Measurements from ENCODE around the gene PTPRM. TPM values are rescaled to one million over a fixed set of nuclear protein-coding genes. Genes with fewer than 3 reads are reported as not detected.

PTPRM gene
- total RNA-seq, 1 donor, result 84.7 TPM

- TF ChIP-seq CTCF (IDR thresholded peaks at IDR 0.05; ENCODE audit: extremely low read depth, low read depth, low read length), result no peak
These were observed 469.4 kb downstream of the PTPRM start for GRCh38 chr18:8036551-8036950.

DNA sequence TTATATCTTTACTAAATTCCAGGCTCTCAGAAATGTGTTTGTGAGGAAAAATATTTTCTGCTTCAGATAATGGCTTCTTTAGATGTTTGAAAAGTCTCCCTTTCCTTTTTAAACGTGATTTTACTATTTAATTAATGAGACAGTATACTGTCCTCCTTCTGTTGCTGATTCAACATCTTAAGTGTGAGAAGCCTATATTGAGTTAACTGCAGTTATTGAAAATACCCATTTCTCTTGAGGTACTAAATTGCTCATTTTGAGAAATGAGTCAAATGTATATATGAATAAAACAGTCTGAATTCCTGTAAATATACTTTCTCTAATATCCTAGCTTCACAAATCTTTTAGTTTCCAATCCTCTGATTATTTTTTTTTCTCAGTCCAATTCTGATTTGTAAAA, 470.2 kb downstream of the PTPRM start:
- Histone ChIP-seq H3K27me3 (ENCODE audit: insufficient read depth, low read length) (no peaks in the 10 kb centered on the region), H3K27ac (ENCODE audit: low read depth, low read length) (no peak overlapping the region), H3K4me1 (ENCODE audit: insufficient read depth, low read length) (peaks cover 4% of the 10 kb centered on the region), H4K20me1 (ENCODE audit: insufficient read depth, low read length) (peaks cover 19% of the 10 kb centered on the region), H3K79me2 (ENCODE audit: insufficient read depth, low read length) (no peaks in the 10 kb centered on the region), H3K9me3 (ENCODE audit: low read depth, low read length) (no peaks in the 10 kb centered on the region), H2AFZ (ENCODE audit: low read length) (no peak overlapping the region), H3K4me3 (ENCODE audit: insufficient read depth, low read length) (no peak overlapping the region), H3K36me3 (ENCODE audit: insufficient read depth, low read length) (no peaks in the 10 kb centered on the region), H3K4me2 (ENCODE audit: insufficient read depth, low read length) (no peak overlapping the region)
- TF ChIP-seq CTCF (IDR thresholded peaks at IDR 0.05; ENCODE audit: extremely low read depth, low read depth, low read length), result no peak
- no peak for DNase-seq (ENCODE audit: insufficient read length, low spot score, missing footprints)

More at GRCh38 chr18:8036551-8036950, 469.4 kb downstream of the PTPRM start:
- Histone ChIP-seq H3K79me2 (ENCODE audit: insufficient read depth, low read length) (no peaks in the 10 kb centered on the region), H3K27ac (ENCODE audit: low read depth, low read length) (no peak overlapping the region), H3K4me2 (ENCODE audit: insufficient read depth, low read length) (no peak overlapping the region), H4K20me1 (ENCODE audit: insufficient read depth, low read length) (peaks cover 21% of the 10 kb centered on the region), H3K4me1 (ENCODE audit: insufficient read depth, low read length) (peaks cover 4% of the 10 kb centered on the region), H3K36me3 (ENCODE audit: insufficient read depth, low read length) (no peaks in the 10 kb centered on the region), H3K9me3 (ENCODE audit: low read depth, low read length) (no peaks in the 10 kb centered on the region), H2AFZ (ENCODE audit: low read length) (no peak overlapping the region), H3K27me3 (ENCODE audit: insufficient read depth, low read length) (no peaks in the 10 kb centered on the region), H3K4me3 (ENCODE audit: insufficient read depth, low read length) (no peak overlapping the region)
- DNase-seq (ENCODE audit: insufficient read length, low spot score, missing footprints), result no peak

DNA sequence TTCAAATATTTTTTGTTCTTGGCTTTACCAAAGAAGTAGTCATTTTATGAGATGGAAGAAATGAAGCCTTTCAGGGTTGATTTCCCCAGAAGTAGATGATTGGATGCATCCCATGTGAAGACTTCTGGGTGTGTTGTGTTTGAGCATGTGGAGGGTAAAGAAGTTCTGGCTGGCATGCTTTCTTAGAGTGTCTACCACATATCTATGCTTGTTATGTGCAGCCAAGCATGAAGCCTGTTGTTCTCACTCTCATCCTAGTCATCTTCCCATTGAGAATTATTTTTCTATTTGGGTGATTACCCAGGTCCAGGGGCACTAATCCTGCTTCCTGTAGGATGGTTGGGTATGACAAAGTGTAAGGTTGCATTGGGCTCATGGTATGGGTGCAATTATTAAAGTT, 472.9 kb downstream of the PTPRM start:
- peaks cover 4% of the 10 kb centered on the region for H3K4me1 ChIP-seq (ENCODE audit: insufficient read depth, low read length)
- no peaks in the 10 kb centered on the region for H3K79me2 ChIP-seq (ENCODE audit: insufficient read depth, low read length)
- no peak overlapping the region for H2AFZ ChIP-seq (ENCODE audit: low read length)
- no peaks in the 10 kb centered on the region for H3K9me3 ChIP-seq (ENCODE audit: low read depth, low read length)
- H3K27me3 ChIP-seq (ENCODE audit: insufficient read depth, low read length), result no peaks in the 10 kb centered on the region
- peaks cover 19% of the 10 kb centered on the region for H4K20me1 ChIP-seq (ENCODE audit: insufficient read depth, low read length)
- no peak for TF ChIP-seq CTCF (IDR thresholded peaks at IDR 0.05; ENCODE audit: extremely low read depth, low read depth, low read length)
- H3K4me3 ChIP-seq (ENCODE audit: insufficient read depth, low read length), result no peak overlapping the region
- no peak for DNase-seq (ENCODE audit: insufficient read length, low spot score, missing footprints)
- no peak overlapping the region for H3K27ac ChIP-seq (ENCODE audit: low read depth, low read length)
- H3K36me3 ChIP-seq (ENCODE audit: insufficient read depth, low read length), result no peaks in the 10 kb centered on the region
- no peak overlapping the region for H3K4me2 ChIP-seq (ENCODE audit: insufficient read depth, low read length)

DNA sequence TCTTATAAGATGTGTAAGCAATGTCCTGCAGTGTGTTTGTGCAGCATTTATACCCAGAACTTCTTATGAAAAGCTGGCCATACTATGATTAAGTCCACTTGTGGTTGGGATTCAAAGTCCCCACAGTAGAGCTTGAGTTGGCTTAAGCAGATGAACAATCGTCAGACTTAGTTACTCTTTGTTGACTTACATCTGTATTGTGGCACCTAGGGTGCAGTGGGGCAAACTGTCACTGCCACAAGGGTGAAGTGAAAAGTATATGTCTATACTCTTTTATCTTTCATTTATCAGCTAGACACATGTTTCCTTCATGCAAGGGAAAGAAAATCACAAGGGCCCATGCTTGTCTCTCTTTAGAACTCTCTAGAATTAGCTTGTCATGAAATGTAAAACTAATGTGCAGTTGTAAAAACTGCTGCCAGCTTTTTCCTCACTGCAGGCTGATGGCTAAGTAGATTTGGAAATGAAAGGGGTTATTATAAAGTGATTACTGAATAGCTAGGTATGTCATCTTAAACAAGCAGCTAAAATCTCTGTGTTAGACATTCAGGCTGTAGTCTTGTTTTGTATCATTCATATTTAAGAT, 474.5 kb downstream of the PTPRM start:
- Histone ChIP-seq H3K9me3 (ENCODE audit: low read depth, low read length) (no peaks in the 10 kb centered on the region), H3K79me2 (ENCODE audit: insufficient read depth, low read length) (no peaks in the 10 kb centered on the region), H3K4me1 (ENCODE audit: insufficient read depth, low read length) (peaks cover 4% of the 10 kb centered on the region), H3K4me2 (ENCODE audit: insufficient read depth, low read length) (no peak overlapping the region), H3K36me3 (ENCODE audit: insufficient read depth, low read length) (no peaks in the 10 kb centered on the region), H3K27me3 (ENCODE audit: insufficient read depth, low read length) (no peaks in the 10 kb centered on the region), H3K27ac (ENCODE audit: low read depth, low read length) (no peak overlapping the region), H4K20me1 (ENCODE audit: insufficient read depth, low read length) (peaks cover 13% of the 10 kb centered on the region), H2AFZ (ENCODE audit: low read length) (no peak overlapping the region), H3K4me3 (ENCODE audit: insufficient read depth, low read length) (no peak overlapping the region)
- DNase-seq (ENCODE audit: insufficient read length, low spot score, missing footprints), result no peak
- TF ChIP-seq CTCF (IDR thresholded peaks at IDR 0.05; ENCODE audit: extremely low read depth, low read depth, low read length), result no peak

Data from osteoblast (primary cell).